ENCODE measurements around the gene ASB14.
"Not testable (repeated sequence)": the region's sequence is repeated elsewhere in the genome, so short reads cannot be mapped to it uniquely, and the experiment has no call there.

ASB14 gene

GRCh38 chr3:57292159-57292896 lies at the start of gene ASB14:
Gene ASB14, minus strand, starts transcription at chr3:57292685. Its CDS starts 652 bp downstream, at chr3:57292033.
- no peak for DNase-seq (ENCODE audit: low read depth)

- DNase-seq (ENCODE audit: low read depth) = not testable (repeated sequence)
Measured at GRCh38 chr3:57339071-57339642, 46.7 kb upstream of the ASB14 start.

- not testable (repeated sequence) for DNase-seq (ENCODE audit: low read depth)
Measured at GRCh38 chr3:57338272-57339070, 46.0 kb upstream of the ASB14 start.

GRCh38 chr3:57335283-57335938 lies 42.9 kb upstream of the ASB14 start:
- no peak for DNase-seq (ENCODE audit: low read depth)

- DNase-seq (ENCODE audit: low read depth) = no peak
Measured at GRCh38 chr3:57331078-57331610, 38.7 kb upstream of the ASB14 start.

GRCh38 chr3:57326498-57326897 lies 34.0 kb upstream of the ASB14 start:
- not testable (repeated sequence) for DNase-seq (ENCODE audit: low read depth)

- no peak for DNase-seq (ENCODE audit: low read depth)
Measured at GRCh38 chr3:57314204-57314603, 21.7 kb upstream of the ASB14 start.

GRCh38 chr3:57309769-57310360 lies 17.4 kb upstream of the ASB14 start:
- DNase-seq (ENCODE audit: low read depth) = no peak

GRCh38 chr3:57303520-57303919 lies 11.0 kb upstream of the ASB14 start:
- DNase-seq (ENCODE audit: low read depth) = peak; percentile 67

GRCh38 chr3:57298041-57298440 lies 5.6 kb upstream of the ASB14 start:
- DNase-seq (ENCODE audit: low read depth) = peak; percentile 7

GRCh38 chr3:57292897-57293526 lies 527 bp upstream of the ASB14 start:
- no peak for DNase-seq (ENCODE audit: low read depth)

GRCh38 chr3:57288403-57288802 lies 4.1 kb downstream of the ASB14 start:
- no peak for DNase-seq (ENCODE audit: low read depth)

- DNase-seq (ENCODE audit: low read depth) = no peak
Measured at GRCh38 chr3:57287205-57287604, 5.3 kb downstream of the ASB14 start.

GRCh38 chr3:57283334-57283733 lies 9.2 kb downstream of the ASB14 start:
- DNase-seq (ENCODE audit: low read depth) = no peak

- DNase-seq (ENCODE audit: low read depth) = peak; percentile 35
Measured at GRCh38 chr3:57281715-57282114, 10.8 kb downstream of the ASB14 start.

- DNase-seq (ENCODE audit: low read depth) = no peak
Measured at GRCh38 chr3:57279685-57280084, 12.8 kb downstream of the ASB14 start.

- DNase-seq (ENCODE audit: low read depth) = no peak
Measured at GRCh38 chr3:57278237-57278636, 14.2 kb downstream of the ASB14 start.

- DNase-seq (ENCODE audit: low read depth) = no peak
Measured at GRCh38 chr3:57275393-57275792, 17.1 kb downstream of the ASB14 start.

GRCh38 chr3:57274845-57275244 lies 17.6 kb downstream of the ASB14 start:
- DNase-seq (ENCODE audit: low read depth) = no peak

GRCh38 chr3:57268416-57268815 lies 24.1 kb downstream of the ASB14 start:
- no peak for DNase-seq (ENCODE audit: low read depth)

GRCh38 chr3:57261929-57262328 lies 30.6 kb downstream of the ASB14 start:
- no peak for DNase-seq (ENCODE audit: low read depth)
